Stomach smooth muscle (tissue), 2 donors: ENCODE measurements around the gene PLA2G4F.

ENCODE experiments used
- H3K27ac ChIP-seq: one replicate; pipeline ENCODE4 v1.7.0; 2013; ENCODE audit warnings: mild to moderate bottlenecking, low read length, inconsistent platforms
- H3K27me3 ChIP-seq, 2 donors: one replicate each; pipeline ENCODE4 v1.7.0; 2013; ENCODE audit warnings: low read length in 2 of 2; ENCODE audit not compliant: insufficient read depth in 2 of 2, control insufficient read depth in 1 of 2
- H3K36me3 ChIP-seq, 2 donors: one replicate each; pipeline ENCODE4 v1.7.0; 2013; ENCODE audit warnings: low read length in 2 of 2; ENCODE audit not compliant: control insufficient read depth in 2 of 2, insufficient read depth in 2 of 2
- H3K4me1 ChIP-seq: one replicate; pipeline ENCODE4 v1.7.0; 2013; ENCODE audit warnings: low read length; ENCODE audit not compliant: control insufficient read depth, insufficient read depth
- H3K4me3 ChIP-seq, 2 donors: one replicate each; pipeline ENCODE4 v1.7.0; 2013; ENCODE audit warnings: low read length in 2 of 2
- H3K9ac ChIP-seq, 2 donors: one replicate each; pipeline ENCODE4 v1.7.0; 2013; ENCODE audit warnings: low read length in 2 of 2, mild to moderate bottlenecking in 1 of 2
- H3K9me3 ChIP-seq, 2 donors: one replicate each; pipeline ENCODE4 v1.7.0; 2013; ENCODE audit warnings: low read length in 2 of 2; ENCODE audit not compliant: control insufficient read depth in 2 of 2
- donor health status: healthy.
- donor health status: Pancreatic carcinoma.

Gene PLA2G4F

GRCh38 chr15:42156243-42156922, at the start of gene PLA2G4F:
PLA2G4F (minus strand) TSS chr15:42156636; CDS start chr15:42156549, 87 bp downstream.
- Histone ChIP-seq H3K9me3 (no peaks in the 10 kb centered on the region), H3K9ac (no peak within 1 kb of the TSS), H3K27me3 (no peaks in the 10 kb centered on the region), H3K4me1 (peaks cover 7% of the 10 kb centered on the region), H3K27ac (no peak within 1 kb of the TSS), H3K4me3 (no peak within 1 kb of the TSS), H3K36me3 (peaks cover 14 to 21% of the 10 kb centered on the region in 2 donors)

- H3K4me1 ChIP-seq = peaks cover 10% of the 10 kb centered on the region
- H3K9ac ChIP-seq = no peak overlapping the region
- peaks cover 6 to 10% of the 10 kb centered on the region in 2 donors for H3K36me3 ChIP-seq
- no peaks in the 10 kb centered on the region for H3K27me3 ChIP-seq
- H3K9me3 ChIP-seq = no peaks in the 10 kb centered on the region
- H3K27ac ChIP-seq = no peak overlapping the region
- no peak overlapping the region for H3K4me3 ChIP-seq
Measured at GRCh38 chr15:42203891-42204290, 47.5 kb upstream of the PLA2G4F start.

GRCh38 chr15:42202653-42203052, 46.2 kb upstream of the PLA2G4F start:
- H3K36me3 ChIP-seq = peaks cover 12 to 19% of the 10 kb centered on the region in 2 donors
- no peak overlapping the region for H3K27ac ChIP-seq
- no peak overlapping the region for H3K9ac ChIP-seq
- no peaks in the 10 kb centered on the region for H3K27me3 ChIP-seq
- no peak overlapping the region for H3K4me3 ChIP-seq
- H3K9me3 ChIP-seq = no peaks in the 10 kb centered on the region
- peaks cover 10% of the 10 kb centered on the region for H3K4me1 ChIP-seq

GRCh38 chr15:42201801-42202200, 45.4 kb upstream of the PLA2G4F start:
- H3K27me3 ChIP-seq = no peaks in the 10 kb centered on the region
- no peak overlapping the region for H3K4me3 ChIP-seq
- H3K27ac ChIP-seq = no peak overlapping the region
- no peak overlapping the region for H3K9ac ChIP-seq
- H3K36me3 ChIP-seq = peaks cover 12 to 19% of the 10 kb centered on the region in 2 donors
- peaks cover 3% of the 10 kb centered on the region for H3K4me1 ChIP-seq
- no peaks in the 10 kb centered on the region for H3K9me3 ChIP-seq

- Histone ChIP-seq H3K36me3 (peaks cover 12 to 22% of the 10 kb centered on the region in 2 donors), H3K4me1 (no peaks in the 10 kb centered on the region), H3K9ac (no peak overlapping the region), H3K9me3 (no peaks in the 10 kb centered on the region), H3K4me3 (no peak overlapping the region), H3K27me3 (no peaks in the 10 kb centered on the region), H3K27ac (no peak overlapping the region)
Measured at GRCh38 chr15:42199126-42199525, 42.7 kb upstream of the PLA2G4F start.

GRCh38 chr15:42198516-42198915, 42.1 kb upstream of the PLA2G4F start:
- Histone ChIP-seq H3K36me3 (peaks cover 12 to 22% of the 10 kb centered on the region in 2 donors), H3K9ac (no peak overlapping the region), H3K27ac (no peak overlapping the region), H3K9me3 (no peaks in the 10 kb centered on the region), H3K4me3 (no peak overlapping the region), H3K27me3 (no peaks in the 10 kb centered on the region), H3K4me1 (no peaks in the 10 kb centered on the region)

GRCh38 chr15:42194513-42194912, 38.1 kb upstream of the PLA2G4F start:
- Histone ChIP-seq H3K27ac (no peak overlapping the region), H3K9me3 (no peaks in the 10 kb centered on the region), H3K4me1 (no peaks in the 10 kb centered on the region), H3K9ac (no peak overlapping the region), H3K27me3 (no peaks in the 10 kb centered on the region), H3K36me3 (peaks cover 19 to 26% of the 10 kb centered on the region in 2 donors), H3K4me3 (no peak overlapping the region)

GRCh38 chr15:42193383-42193782, 36.9 kb upstream of the PLA2G4F start:
- Histone ChIP-seq H3K4me3 (no peak overlapping the region), H3K36me3 (peaks cover 20 to 25% of the 10 kb centered on the region in 2 donors), H3K27ac (no peak overlapping the region), H3K9ac (no peak overlapping the region), H3K9me3 (no peaks in the 10 kb centered on the region), H3K27me3 (no peaks in the 10 kb centered on the region), H3K4me1 (no peaks in the 10 kb centered on the region)

GRCh38 chr15:42191610-42192346, 35.3 kb upstream of the PLA2G4F start:
- H3K4me3 ChIP-seq = no peak overlapping the region
- no peaks in the 10 kb centered on the region for H3K4me1 ChIP-seq
- no peak overlapping the region for H3K9ac ChIP-seq
- H3K27ac ChIP-seq = no peak overlapping the region
- H3K27me3 ChIP-seq = no peaks in the 10 kb centered on the region
- peaks cover 29 to 35% of the 10 kb centered on the region in 2 donors for H3K36me3 ChIP-seq
- H3K9me3 ChIP-seq = no peaks in the 10 kb centered on the region

- H3K4me1 ChIP-seq = no peaks in the 10 kb centered on the region
- H3K27ac ChIP-seq = no peak overlapping the region
- H3K4me3 ChIP-seq = no peak overlapping the region
- no peaks in the 10 kb centered on the region for H3K27me3 ChIP-seq
- no peaks in the 10 kb centered on the region for H3K9me3 ChIP-seq
- no peak overlapping the region for H3K9ac ChIP-seq
- H3K36me3 ChIP-seq = peaks cover 38 to 46% of the 10 kb centered on the region in 2 donors
Measured at GRCh38 chr15:42190370-42190769, 33.9 kb upstream of the PLA2G4F start.

- no peak overlapping the region for H3K27ac ChIP-seq
- no peaks in the 10 kb centered on the region for H3K9me3 ChIP-seq
- peaks cover 54 to 63% of the 10 kb centered on the region in 2 donors for H3K36me3 ChIP-seq
- H3K4me3 ChIP-seq = no peak overlapping the region
- H3K27me3 ChIP-seq = no peaks in the 10 kb centered on the region
- H3K9ac ChIP-seq = no peak overlapping the region
- H3K4me1 ChIP-seq = no peaks in the 10 kb centered on the region
Measured at GRCh38 chr15:42185801-42186200, 29.4 kb upstream of the PLA2G4F start.
